Calu3 (cell line): ENCODE results near the gene ARHGAP22. TPM values are rescaled to one million over a fixed set of nuclear protein-coding genes. Genes with fewer than 3 reads are reported as not detected.

Source experiments
- BruUV-seq: library from RNA; stranded (reverse); fragments of 400-500 nt; replicated peaks from 2 replicates; lab custom pipeline; 2021; lab: Mats Ljungman, UMichigan
- CTCF ChIA-PET: fragments of 300-600 bp; sonication (Branson Sonifier 250); formaldehyde crosslinking; loops from one replicate; lab custom pipeline; 2022; ENCODE audit warnings: antibody characterized with exemption; lab: Charles Lee
- DNase-seq: peaks from one replicate; pipeline ENCODE4 v3.0.0; 2022
- H3K27ac Mint-ChIP-seq: one replicate; pipeline ENCODE4 v1.8.0; 2022; ENCODE audit warnings: mixed read lengths; ENCODE audit not compliant: unreplicated experiment
- H3K27me3 Mint-ChIP-seq: one replicate; pipeline ENCODE4 v1.8.0; 2022; ENCODE audit warnings: mixed read lengths; ENCODE audit not compliant: unreplicated experiment
- H3K36me3 Mint-ChIP-seq: one replicate; pipeline ENCODE4 v1.8.0; 2022; ENCODE audit warnings: mild to moderate bottlenecking, moderate library complexity, mixed read lengths; ENCODE audit not compliant: insufficient read depth, unreplicated experiment
- H3K4me1 Mint-ChIP-seq: one replicate; pipeline ENCODE4 v1.8.0; 2022; ENCODE audit warnings: mild to moderate bottlenecking, low read depth, mixed read lengths; ENCODE audit not compliant: unreplicated experiment
- H3K4me3 Mint-ChIP-seq: one replicate; pipeline ENCODE4 v1.8.0; 2022; ENCODE audit warnings: mild to moderate bottlenecking, low read depth, moderate library complexity, mixed read lengths; ENCODE audit not compliant: unreplicated experiment
- H3K9me3 Mint-ChIP-seq: one replicate; pipeline ENCODE4 v1.8.0; 2022; ENCODE audit warnings: low read depth, mixed read lengths; ENCODE audit not compliant: unreplicated experiment
- CTCF ChIP-seq: fragments of 200-600 bp; IDR thresholded peaks from one replicate; pipeline ENCODE4 v1.8.0; 2022; ENCODE audit warnings: antibody characterized with exemption; ENCODE audit not compliant: unreplicated experiment
- intact Hi-C: fragments of 100-400 bp; cut with micrococcal nuclease; formaldehyde crosslinking; loops from one replicate; pipeline ENCODE4 v1.10.0; 2022; ENCODE audit not compliant: unreplicated experiment
- total RNA-seq: library from RNA; stranded (reverse); gene quantifications from 2 replicates; pipeline ENCODE4 v1.2.3, GENCODE V29; 2022

The ARHGAP22 gene
- total RNA-seq, 1 experiment from 2014 or later, result 1.0 TPM

GRCh38 chr10:48638739-48639527 is 34.1 kb upstream of the ARHGAP22 start:
- intact Hi-C loops, result no loop called here
- no TSS peak for BruUV-seq
- Mint-ChIP-seq H3K27ac (no peak overlapping the region), H3K4me1 (no peaks in the 10 kb centered on the region), H3K9me3 (no peaks in the 10 kb centered on the region), H3K36me3 (no peaks in the 10 kb centered on the region), H3K27me3 (peaks cover 41% of the 10 kb centered on the region), H3K4me3 (no peak overlapping the region)
- no peak for DNase-seq
- CTCF ChIA-PET, result no interaction called here
- no peak for TF ChIP-seq CTCF

GRCh38 chr10:48638158-48638557 is 33.3 kb upstream of the ARHGAP22 start:
- H3K9me3 Mint-ChIP-seq, result no peaks in the 10 kb centered on the region
- no peaks in the 10 kb centered on the region for H3K4me1 Mint-ChIP-seq
- H3K27me3 Mint-ChIP-seq, result peaks cover 41% of the 10 kb centered on the region
- no peak overlapping the region for H3K4me3 Mint-ChIP-seq
- no peak for DNase-seq
- intact Hi-C loops, result no loop called here
- no peaks in the 10 kb centered on the region for H3K36me3 Mint-ChIP-seq
- CTCF ChIA-PET, result no interaction called here
- BruUV-seq, result no TSS peak
- no peak for TF ChIP-seq CTCF
- H3K27ac Mint-ChIP-seq, result no peak overlapping the region

DNA sequence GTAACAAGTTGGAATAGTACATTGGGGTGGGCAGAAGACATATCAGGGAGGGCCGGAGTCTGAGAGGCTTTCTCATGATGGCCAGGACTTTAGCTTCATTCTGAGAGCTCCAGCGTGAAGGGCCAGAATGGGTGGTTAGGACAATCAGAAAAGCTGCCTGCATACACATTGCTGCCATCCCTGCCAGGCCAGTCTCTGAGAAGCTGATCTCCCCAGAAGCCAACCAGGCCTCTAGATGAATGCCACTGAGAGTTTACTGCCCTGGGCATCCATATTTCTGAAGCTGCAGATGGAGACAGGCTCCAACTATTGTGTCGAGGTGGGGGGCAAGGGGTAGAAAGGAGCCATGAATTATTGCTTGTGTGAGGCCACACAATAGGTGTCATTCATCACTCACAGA is 32.0 kb upstream of the ARHGAP22 start:
- no TSS peak for BruUV-seq
- no peak for TF ChIP-seq CTCF
- DNase-seq, result no peak
- CTCF ChIA-PET, result no interaction called here
- intact Hi-C loops, result no loop called here
- H3K27ac Mint-ChIP-seq, result no peak overlapping the region
- no peak overlapping the region for H3K4me3 Mint-ChIP-seq
- peaks cover 52% of the 10 kb centered on the region for H3K27me3 Mint-ChIP-seq
- H3K4me1 Mint-ChIP-seq, result no peaks in the 10 kb centered on the region
- H3K9me3 Mint-ChIP-seq, result no peaks in the 10 kb centered on the region
- H3K36me3 Mint-ChIP-seq, result no peaks in the 10 kb centered on the region

GRCh38 chr10:48636231-48636630 is 31.4 kb upstream of the ARHGAP22 start:
- CTCF ChIA-PET, result no interaction called here
- no peak overlapping the region for H3K4me3 Mint-ChIP-seq
- no peak for TF ChIP-seq CTCF
- no peaks in the 10 kb centered on the region for H3K9me3 Mint-ChIP-seq
- H3K36me3 Mint-ChIP-seq, result no peaks in the 10 kb centered on the region
- no peak for DNase-seq
- no peaks in the 10 kb centered on the region for H3K4me1 Mint-ChIP-seq
- no peak overlapping the region for H3K27ac Mint-ChIP-seq
- peaks cover 58% of the 10 kb centered on the region for H3K27me3 Mint-ChIP-seq
- BruUV-seq, result no TSS peak
- intact Hi-C loops, result no loop called here
